NCI-H345 treated with DMSO at 0.1 percent for 48 hours (cell line): ENCODE results near the gene C1GALT1C1.
"Not testable (repeated sequence)": the region's sequence is repeated elsewhere in the genome, so short reads cannot be mapped to it uniquely, and the experiment has no call there.

Experiments
- DNase-seq: peaks from one replicate; lab custom pipeline; 2025; ENCODE audit not compliant: unreplicated experiment; lab: John Stamatoyannopoulos, UW

C1GALT1C1 gene

GRCh38 chrX:120629667-120630537, at the start of gene C1GALT1C1:
Gene C1GALT1C1 (minus strand): TSS chrX:120630054. CDS start chrX:120627166, 2,888 bp downstream.
- peak; percentile 60 for DNase-seq

- DNase-seq, result no peak
Observed at GRCh38 chrX:120677004-120677652, 47.3 kb upstream of the C1GALT1C1 start.

GRCh38 chrX:120672841-120673530, 43.1 kb upstream of the C1GALT1C1 start:
- DNase-seq, result no peak

- no peak for DNase-seq
Observed at GRCh38 chrX:120672389-120672788, 42.5 kb upstream of the C1GALT1C1 start.

GRCh38 chrX:120671963-120672362, 42.1 kb upstream of the C1GALT1C1 start:
- DNase-seq, result no peak

GRCh38 chrX:120668357-120668756, 38.5 kb upstream of the C1GALT1C1 start:
- no peak for DNase-seq

GRCh38 chrX:120664535-120664934, 34.7 kb upstream of the C1GALT1C1 start:
- DNase-seq, result not testable (repeated sequence)

GRCh38 chrX:120664081-120664480, 34.2 kb upstream of the C1GALT1C1 start:
- no peak for DNase-seq

GRCh38 chrX:120662662-120663061, 32.8 kb upstream of the C1GALT1C1 start:
- no peak for DNase-seq

GRCh38 chrX:120660637-120661036, 30.8 kb upstream of the C1GALT1C1 start:
- DNase-seq, result no peak

- DNase-seq, result no peak
Observed at GRCh38 chrX:120653000-120653399, 23.1 kb upstream of the C1GALT1C1 start.

GRCh38 chrX:120652256-120652655, 22.4 kb upstream of the C1GALT1C1 start:
- not testable (repeated sequence) for DNase-seq

GRCh38 chrX:120647127-120647526, 17.3 kb upstream of the C1GALT1C1 start:
- DNase-seq, result no peak

GRCh38 chrX:120642871-120643270, 13.0 kb upstream of the C1GALT1C1 start:
- no peak for DNase-seq

- no peak for DNase-seq
Observed at GRCh38 chrX:120638619-120639018, 8.8 kb upstream of the C1GALT1C1 start.

- no peak for DNase-seq
Observed at GRCh38 chrX:120625371-120625770, 4.5 kb downstream of the C1GALT1C1 start.

GRCh38 chrX:120617996-120618630, 11.7 kb downstream of the C1GALT1C1 start:
- DNase-seq, result no peak

- DNase-seq, result no peak
Observed at GRCh38 chrX:120614816-120615215, 15.0 kb downstream of the C1GALT1C1 start.

GRCh38 chrX:120612086-120612485, 17.8 kb downstream of the C1GALT1C1 start:
- no peak for DNase-seq

GRCh38 chrX:120604361-120604782, 25.5 kb downstream of the C1GALT1C1 start:
- no peak for DNase-seq

GRCh38 chrX:120603707-120604360, 26.0 kb downstream of the C1GALT1C1 start, which contains the start of gene MCTS1:
Gene MCTS1 (plus strand): TSS chrX:120604101. CDS start chrX:120604237, 136 bp downstream.
- peak; percentile 60 for DNase-seq
